Endothelial cell of umbilical vein (primary cell): ENCODE results near the gene MBD4. TPM values are rescaled to one million over a fixed set of nuclear protein-coding genes. Genes with fewer than 3 reads are reported as not detected.

ENCODE experiments used
- BruUV-seq: library from RNA; stranded (reverse); fragments of 400-500 nt; replicated peaks from 2 replicates; lab custom pipeline; 2021; lab: Mats Ljungman, UMichigan
- CTCF ChIA-PET: fragments of 300-600, 350-600 bp; sonication (Branson Sonifier 250); formaldehyde crosslinking; loops from one replicate; lab custom pipeline; 2021; ENCODE audit warnings: antibody characterized with exemption, inconsistent platforms; lab: Charles Lee
- POLR2A ChIA-PET: fragments of 300-600, 350-600 bp; sonication (Branson Sonifier 250); formaldehyde crosslinking; loops from one replicate; lab custom pipeline; 2021; ENCODE audit warnings: antibody characterized with exemption, inconsistent platforms; lab: Charles Lee
- DNase-seq: peaks from one replicate; pipeline ENCODE4 v3.0.0-alpha.2; 2011; ENCODE audit warnings: low read depth, low spot score
- FAIRE-seq: peaks from 2 replicates; lab custom pipeline; 2011; peaks lifted over from hg19 to GRCh38; lab: Jason Lieb, UNC
- H2AFZ ChIP-seq: 2 replicates; pipeline ENCODE4 v1.6.0; 2012; ENCODE audit warnings: low read depth, low read length, control low read depth, inconsistent platforms
- H3K27ac ChIP-seq: 2 replicates; pipeline ENCODE4 v1.5.1; 2011; ENCODE audit warnings: low read depth, mild to moderate bottlenecking, control low read depth, low read length, moderate library complexity; ENCODE audit not compliant: insufficient read depth
- H3K27me3 ChIP-seq, 2 experiments: 2 replicates each; pipeline versions ENCODE4 v1.6.0 to v1.6.1; 2011; ENCODE audit warnings: low read length in 2 of 2, mixed read lengths in 1 of 2; ENCODE audit not compliant: control insufficient read depth in 2 of 2, insufficient read depth in 2 of 2
- H3K36me3 ChIP-seq, 2 experiments: 2 replicates in 1 of 2; 3 replicates in 1 of 2; pipeline ENCODE4 v1.5.1; 2011; ENCODE audit warnings: low read length in 2 of 2, mild to moderate bottlenecking in 1 of 2, moderate library complexity in 1 of 2; ENCODE audit not compliant: control insufficient read depth in 2 of 2, insufficient read depth in 2 of 2; ENCODE audit errors: extremely low read depth in 1 of 2
- H3K4me1 ChIP-seq: 3 replicates; pipeline ENCODE4 v1.5.1; 2011; ENCODE audit warnings: mild to moderate bottlenecking, low read length; ENCODE audit not compliant: control insufficient read depth, insufficient read depth; ENCODE audit errors: extremely low read depth
- H3K4me2 ChIP-seq: 2 replicates; pipeline ENCODE4 v1.6.1; 2011; ENCODE audit warnings: low read length, control low read depth, mixed read lengths; ENCODE audit not compliant: insufficient read depth
- H3K4me3 ChIP-seq, 3 experiments: fragments of 200-600 bp in 1 of 3; sonication (generic), shearing (Covaris generic) in 1 of 3; replicated peaks in 1 of 3; 2 replicates each; pipeline ENCODE4 v1.5.1; 2011 to 2016; ENCODE audit warnings: control low read depth in 3 of 3, low read length in 3 of 3, mild to moderate bottlenecking in 2 of 3, inconsistent platforms in 1 of 3, low read depth in 1 of 3, moderate library complexity in 1 of 3; ENCODE audit not compliant: insufficient read depth in 1 of 3
- H3K79me2 ChIP-seq: 2 replicates; pipeline ENCODE4 v1.6.0; 2012; ENCODE audit warnings: low read length, inconsistent platforms; ENCODE audit not compliant: control insufficient read depth, insufficient read depth
- H3K9ac ChIP-seq: replicated peaks from 2 replicates; pipeline ENCODE3; 2011; ENCODE audit warnings: low read length, control low read depth; ENCODE audit not compliant: insufficient read depth; ENCODE audit errors: extremely low read depth
- H3K9me1 ChIP-seq: replicated peaks from 3 replicates; pipeline ENCODE4 v1.6.0; 2011; ENCODE audit warnings: mild to moderate bottlenecking, low read length; ENCODE audit not compliant: control insufficient read depth, insufficient read depth; ENCODE audit errors: extremely low read depth
- H3K9me3 ChIP-seq: replicated peaks from 2 replicates; pipeline ENCODE4 v1.5.1; 2012; ENCODE audit warnings: low read length, inconsistent platforms; ENCODE audit not compliant: control insufficient read depth, insufficient read depth
- H4K20me1 ChIP-seq: replicated peaks from 2 replicates; pipeline ENCODE3; 2011; ENCODE audit warnings: mild to moderate bottlenecking, low read length; ENCODE audit not compliant: control insufficient read depth, insufficient read depth; ENCODE audit errors: extremely low read depth
- EZH2 ChIP-seq: IDR thresholded peaks from 2 replicates; pipeline ENCODE4 v1.6.1; 2012; ENCODE audit warnings: borderline replicate concordance, low read depth, mild to moderate bottlenecking, moderate library complexity, low read length, inconsistent platforms; ENCODE audit not compliant: severe bottlenecking
- FOS ChIP-seq: IDR thresholded peaks from 2 replicates; pipeline ENCODE4 v1.6.1; 2011; ENCODE audit warnings: mild to moderate bottlenecking, low read length, moderate library complexity, borderline replicate concordance; ENCODE audit not compliant: insufficient read depth
- GATA2 ChIP-seq: IDR thresholded peaks from 2 replicates; pipeline ENCODE4 v1.7.0; 2011; ENCODE audit warnings: low read depth, mild to moderate bottlenecking, moderate library complexity, mixed read lengths, low read length; ENCODE audit not compliant: insufficient read length, insufficient read depth
- JUN ChIP-seq: IDR thresholded peaks from 2 replicates; pipeline ENCODE4 v1.6.1; 2011; ENCODE audit warnings: borderline replicate concordance, low read depth; ENCODE audit not compliant: insufficient read length, insufficient read depth
- MYC ChIP-seq: IDR thresholded peaks from one replicate; pipeline ENCODE4 v1.6.1; 2011; ENCODE audit warnings: mild to moderate bottlenecking, low read depth, low read length
- POLR2A ChIP-seq: IDR thresholded peaks from 2 replicates; pipeline ENCODE4 v1.6.1; 2012; ENCODE audit warnings: low read depth, mild to moderate bottlenecking, control low read depth, low read length
- POLR2AphosphoS5 ChIP-seq: IDR thresholded peaks from 2 replicates; pipeline ENCODE4 v1.6.1; 2012; ENCODE audit warnings: low read depth, mild to moderate bottlenecking, control low read depth, low read length, moderate library complexity; ENCODE audit not compliant: insufficient read depth
- dilution Hi-C: fragments of 300-500 bp; cut with MboI; formaldehyde crosslinking; loops from one replicate; pipeline ENCODE4 v1.15.0; 2019; ENCODE audit warnings: low sequenced_read_pairs; ENCODE audit not compliant: extremely low pct_ligation_motif_present
- intact Hi-C: fragments of 100-400 bp; cut with micrococcal nuclease; formaldehyde crosslinking; loops from one replicate; pipeline ENCODE4 v1.10.0; 2022
- polyA plus RNA-seq, 4 experiments: library from polyadenylated mRNA; depleted of rRNA in 3 of 4; stranded (reverse) in 3 of 4; unstranded in 1 of 4; fragments of >200 nt; gene quantifications; 2 replicates each; pipeline versions ENCODE4 v1.2.1 to v1.2.3, GENCODE V29; 2011 to 2012; ENCODE audit warnings: missing spikeins in 1 of 4
- total RNA-seq: library from RNA; stranded (reverse); gene quantifications from 2 replicates; pipeline ENCODE4 v1.2.3, GENCODE V29; 2021
- TF ChIP-seq, protein P1 (sequence below): IDR thresholded peaks from 2 replicates; pipeline ENCODE4 v1.6.1; 2011; ENCODE audit not compliant: insufficient read depth, insufficient read length
- TF ChIP-seq, protein P2 (sequence below), 2 donors: IDR thresholded peaks; 1 replicate in 1 of 2; 2 replicates in 1 of 2; pipeline ENCODE4 v1.5.1; 2011; ENCODE audit warnings: low read length in 2 of 2, mild to moderate bottlenecking in 2 of 2, moderate library complexity in 2 of 2, control low read depth in 1 of 2, inconsistent platforms in 1 of 2, low read depth in 1 of 2; ENCODE audit not compliant: insufficient read depth in 1 of 2; ENCODE audit errors: extremely low read depth in 1 of 2

MBD4 gene
- total and polyA plus RNA-seq, 2 donors (not counting 3 experiments of a cell fraction or from before 2014, with no cell fraction given), result 17.4 to 39.5 TPM

DNA sequence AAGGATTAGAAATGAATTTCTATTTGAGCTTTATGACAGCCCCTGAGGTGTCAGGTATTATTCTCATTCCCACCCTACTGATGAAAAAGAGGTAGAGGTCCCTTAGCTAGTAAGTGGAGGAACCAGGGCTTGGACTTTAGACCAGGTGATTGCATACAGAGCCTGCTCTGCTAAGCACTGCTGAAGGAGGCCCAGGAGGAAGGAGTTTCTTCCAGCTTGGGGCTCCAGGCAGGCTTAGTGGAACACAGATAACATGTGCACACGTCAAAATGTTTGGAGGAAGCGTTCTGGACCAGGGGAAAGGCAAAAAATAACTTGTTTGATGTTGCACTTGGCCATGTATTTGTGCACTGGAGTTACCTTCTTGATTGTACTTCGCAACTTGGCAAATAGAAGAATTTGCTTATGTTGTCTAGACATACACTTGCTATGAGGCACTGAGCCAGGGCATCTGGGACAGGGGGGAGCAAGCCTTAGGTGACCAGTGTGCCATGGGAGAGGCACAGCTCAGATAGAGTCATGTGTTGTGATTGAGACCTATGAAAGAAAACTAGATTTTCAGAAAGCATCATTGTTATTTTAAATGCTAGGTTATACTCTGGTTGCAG lies 22.7 kb upstream of the MBD4 start:
- Histone ChIP-seq H3K36me3 (peaks cover 0 to 7% of the 10 kb centered on the region in 2 experiments), H3K9me3 (no peaks in the 10 kb centered on the region), H2AFZ (no peak overlapping the region), H3K9me1 (no peaks in the 10 kb centered on the region), H3K27me3 (no peaks in the 10 kb centered on the region), H3K79me2 (no peaks in the 10 kb centered on the region), H3K4me3 (no peak overlapping the region), H3K4me1 (no peaks in the 10 kb centered on the region), H3K9ac (no peak overlapping the region), H3K4me2 (no peak overlapping the region), H4K20me1 (no peaks in the 10 kb centered on the region), H3K27ac (no peak overlapping the region)
- no peak for TF ChIP-seq MYC
- no peak for TF ChIP-seq POLR2A
- TF ChIP-seq GATA2, result no peak
- TF ChIP-seq JUN, result no peak
- TF ChIP-seq POLR2AphosphoS5, result no peak
- TF ChIP-seq, protein P1, sequence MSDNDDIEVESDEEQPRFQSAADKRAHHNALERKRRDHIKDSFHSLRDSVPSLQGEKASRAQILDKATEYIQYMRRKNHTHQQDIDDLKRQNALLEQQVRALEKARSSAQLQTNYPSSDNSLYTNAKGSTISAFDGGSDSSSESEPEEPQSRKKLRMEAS, result no peak
- TF ChIP-seq, protein P2, sequence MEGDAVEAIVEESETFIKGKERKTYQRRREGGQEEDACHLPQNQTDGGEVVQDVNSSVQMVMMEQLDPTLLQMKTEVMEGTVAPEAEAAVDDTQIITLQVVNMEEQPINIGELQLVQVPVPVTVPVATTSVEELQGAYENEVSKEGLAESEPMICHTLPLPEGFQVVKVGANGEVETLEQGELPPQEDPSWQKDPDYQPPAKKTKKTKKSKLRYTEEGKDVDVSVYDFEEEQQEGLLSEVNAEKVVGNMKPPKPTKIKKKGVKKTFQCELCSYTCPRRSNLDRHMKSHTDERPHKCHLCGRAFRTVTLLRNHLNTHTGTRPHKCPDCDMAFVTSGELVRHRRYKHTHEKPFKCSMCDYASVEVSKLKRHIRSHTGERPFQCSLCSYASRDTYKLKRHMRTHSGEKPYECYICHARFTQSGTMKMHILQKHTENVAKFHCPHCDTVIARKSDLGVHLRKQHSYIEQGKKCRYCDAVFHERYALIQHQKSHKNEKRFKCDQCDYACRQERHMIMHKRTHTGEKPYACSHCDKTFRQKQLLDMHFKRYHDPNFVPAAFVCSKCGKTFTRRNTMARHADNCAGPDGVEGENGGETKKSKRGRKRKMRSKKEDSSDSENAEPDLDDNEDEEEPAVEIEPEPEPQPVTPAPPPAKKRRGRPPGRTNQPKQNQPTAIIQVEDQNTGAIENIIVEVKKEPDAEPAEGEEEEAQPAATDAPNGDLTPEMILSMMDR (IDR thresholded peaks at IDR 0.05; ENCODE audit: extremely low read depth in 1 of 2, insufficient read depth in 1 of 2, low read depth in 1 of 2, low read length in 2 of 2), result no peak
- TF ChIP-seq EZH2, result no peak
- no peak for TF ChIP-seq FOS
- CTCF ChIA-PET, result interaction anchor here (0.8 to 1.2 kb wide), 2 partner anchors 79 to 95 kb away, joined by 3 read pairs; no protein-coding TSS in a partner anchor
- intact Hi-C loops, result no loop called here
- BruUV-seq, result no TSS peak
- dilution Hi-C loops, result no loop called here
- DNase-seq (no peak), FAIRE-seq (no peak)
- POLR2A ChIA-PET, result no interaction called here
